Adipocyte (in vitro differentiated cells): Measurements from ENCODE around the gene DDX23.
"Not testable (repeated sequence)": the region's sequence is repeated elsewhere in the genome, so short reads cannot be mapped to it uniquely, and the experiment has no call there.

Source experiments
- DNase-seq: peaks from one replicate; pipeline ENCODE4 v3.0.0-alpha.2; 2015; ENCODE audit warnings: low read depth
- H3K27me3 ChIP-seq: replicated peaks from 2 replicates; pipeline ENCODE4 v1.7.0; 2013; ENCODE audit warnings: mild to moderate bottlenecking, low read length, moderate library complexity; ENCODE audit not compliant: control insufficient read depth, insufficient read depth
- H3K36me3 ChIP-seq: 2 replicates; pipeline ENCODE4 v1.7.0; 2013; ENCODE audit warnings: low read length, mild to moderate bottlenecking, moderate library complexity; ENCODE audit not compliant: control insufficient read depth, insufficient read depth, severe bottlenecking
- H3K4me1 ChIP-seq: 2 replicates; pipeline ENCODE4 v1.7.0; 2013; ENCODE audit warnings: mild to moderate bottlenecking, low read length, moderate library complexity; ENCODE audit not compliant: control insufficient read depth, insufficient read depth
- H3K4me3 ChIP-seq: 2 replicates; pipeline ENCODE4 v1.7.0; 2013; ENCODE audit warnings: mild to moderate bottlenecking, low read length, moderate library complexity
- H3K9ac ChIP-seq: 2 replicates; pipeline ENCODE4 v1.7.0; 2013; ENCODE audit warnings: mild to moderate bottlenecking, low read length, moderate library complexity
- H3K9me3 ChIP-seq: 2 replicates; pipeline ENCODE4 v1.7.0; 2013; ENCODE audit warnings: mild to moderate bottlenecking, low read length, moderate library complexity; ENCODE audit not compliant: control insufficient read depth

The DDX23 gene

GRCh38 chr12:48880647-48881046 is 28.7 kb upstream of the DDX23 start:
- H3K36me3 ChIP-seq: no peaks in the 10 kb centered on the region
- H3K4me3 ChIP-seq: no peak overlapping the region
- peaks cover 13% of the 10 kb centered on the region for H3K4me1 ChIP-seq
- H3K9me3 ChIP-seq: no peaks in the 10 kb centered on the region
- peaks cover 50% of the 10 kb centered on the region for H3K27me3 ChIP-seq
- no peak overlapping the region for H3K9ac ChIP-seq
- DNase-seq: no peak

GRCh38 chr12:48878548-48878947 is 26.6 kb upstream of the DDX23 start:
- no peaks in the 10 kb centered on the region for H3K36me3 ChIP-seq
- no peak overlapping the region for H3K4me3 ChIP-seq
- DNase-seq: no peak
- peaks cover 13% of the 10 kb centered on the region for H3K4me1 ChIP-seq
- H3K27me3 ChIP-seq: peaks cover 35% of the 10 kb centered on the region
- H3K9me3 ChIP-seq: no peaks in the 10 kb centered on the region
- H3K9ac ChIP-seq: no peak overlapping the region

- H3K36me3 ChIP-seq: no peaks in the 10 kb centered on the region
- H3K4me1 ChIP-seq: peaks cover 6% of the 10 kb centered on the region
- no peaks in the 10 kb centered on the region for H3K9me3 ChIP-seq
- no peak overlapping the region for H3K9ac ChIP-seq
- peaks cover 13% of the 10 kb centered on the region for H3K27me3 ChIP-seq
- H3K4me3 ChIP-seq: no peak overlapping the region
- no peak for DNase-seq
Measured at GRCh38 chr12:48875944-48876515, 24.1 kb upstream of the DDX23 start.

GRCh38 chr12:48873534-48873933 is 21.6 kb upstream of the DDX23 start:
- not testable (repeated sequence) for H3K4me3 ChIP-seq, H3K4me1 ChIP-seq, H3K9ac ChIP-seq, DNase-seq, H3K27me3 ChIP-seq, H3K36me3 ChIP-seq, H3K9me3 ChIP-seq

GRCh38 chr12:48873096-48873495 is 21.1 kb upstream of the DDX23 start:
- Histone ChIP-seq H3K4me3 (no peak overlapping the region), H3K27me3 (no peaks in the 10 kb centered on the region)
- DNase-seq: no peak

GRCh38 chr12:48869191-48869590 is 17.2 kb upstream of the DDX23 start:
- no peaks in the 10 kb centered on the region for H3K36me3 ChIP-seq
- H3K4me3 ChIP-seq: no peak overlapping the region
- no peaks in the 10 kb centered on the region for H3K9me3 ChIP-seq
- no peak for DNase-seq
- H3K27me3 ChIP-seq: peaks cover 12% of the 10 kb centered on the region
- H3K9ac ChIP-seq: no peak overlapping the region
- peaks cover 11% of the 10 kb centered on the region for H3K4me1 ChIP-seq

More at GRCh38 chr12:48873096-48873495, 21.1 kb upstream of the DDX23 start:
- Histone ChIP-seq H3K9me3 (no peaks in the 10 kb centered on the region), H3K36me3 (no peaks in the 10 kb centered on the region), H3K4me1 (peaks cover 6% of the 10 kb centered on the region), H3K9ac (no peak overlapping the region)

- H3K27me3 ChIP-seq: peaks cover 20% of the 10 kb centered on the region
- no peak overlapping the region for H3K9ac ChIP-seq
- no peaks in the 10 kb centered on the region for H3K9me3 ChIP-seq
- DNase-seq: no peak
- no peak overlapping the region for H3K4me3 ChIP-seq
- H3K4me1 ChIP-seq: peaks cover 10% of the 10 kb centered on the region
- no peaks in the 10 kb centered on the region for H3K36me3 ChIP-seq
Measured at GRCh38 chr12:48868451-48868850, 16.5 kb upstream of the DDX23 start.

- no peak for DNase-seq
- no peaks in the 10 kb centered on the region for H3K9me3 ChIP-seq
- H3K4me1 ChIP-seq: peaks cover 4% of the 10 kb centered on the region
- peak overlapping the region; percentile 89 for H3K4me3 ChIP-seq
- H3K27me3 ChIP-seq: peaks cover 42% of the 10 kb centered on the region
- H3K9ac ChIP-seq: peak overlapping the region; percentile 8
- no peaks in the 10 kb centered on the region for H3K36me3 ChIP-seq
Measured at GRCh38 chr12:48866052-48866711, 14.2 kb upstream of the DDX23 start.

- Histone ChIP-seq H3K9me3 (no peaks in the 10 kb centered on the region), H3K4me3 (peak within 1 kb of the TSS; percentile 89), H3K36me3 (no peaks in the 10 kb centered on the region), H3K9ac (peak within 1 kb of the TSS; percentile 63), H3K4me1 (peaks cover 4% of the 10 kb centered on the region), H3K27me3 (peaks cover 44% of the 10 kb centered on the region)
- DNase-seq: peak; percentile 95
Measured at GRCh38 chr12:48865281-48866051, 13.5 kb upstream of the DDX23 start, which contains the start of gene RND1. Gene RND1, minus strand, starts transcription at chr12:48865870. Its CDS starts 103 bp downstream, at chr12:48865767.

- H3K9me3 ChIP-seq: no peaks in the 10 kb centered on the region
- no peak for DNase-seq
- H3K27me3 ChIP-seq: peaks cover 44% of the 10 kb centered on the region
- no peak overlapping the region for H3K9ac ChIP-seq
- H3K36me3 ChIP-seq: no peaks in the 10 kb centered on the region
- H3K4me3 ChIP-seq: no peak overlapping the region
- H3K4me1 ChIP-seq: peaks cover 4% of the 10 kb centered on the region
Measured at GRCh38 chr12:48863291-48863690, 11.3 kb upstream of the DDX23 start.

- no peaks in the 10 kb centered on the region for H3K9me3 ChIP-seq
- H3K4me3 ChIP-seq: no peak overlapping the region
- no peak for DNase-seq
- H3K4me1 ChIP-seq: peaks cover 4% of the 10 kb centered on the region
- no peak overlapping the region for H3K9ac ChIP-seq
- H3K36me3 ChIP-seq: no peaks in the 10 kb centered on the region
- H3K27me3 ChIP-seq: peaks cover 48% of the 10 kb centered on the region
Measured at GRCh38 chr12:48862760-48863159, 10.8 kb upstream of the DDX23 start.
